ENCODE measurements around the gene C16orf90.

DNA sequence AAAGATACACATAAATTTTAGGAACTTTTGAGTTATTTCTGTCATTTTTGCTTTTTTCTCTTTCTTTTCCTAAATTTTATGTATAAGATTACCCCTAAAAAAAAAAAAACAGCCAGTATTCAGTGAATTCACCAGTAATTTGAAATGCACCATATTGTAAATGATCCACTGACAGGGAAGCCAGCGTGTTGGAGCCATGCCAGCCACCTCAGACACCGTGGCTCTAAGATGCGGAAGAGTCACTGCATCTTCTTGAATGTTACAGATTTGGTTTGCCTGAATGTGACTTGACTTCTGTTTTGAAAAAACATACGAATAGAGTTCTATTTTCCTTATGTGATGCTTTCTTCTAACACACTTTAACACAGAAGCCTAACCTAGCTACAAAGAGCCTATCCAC is 42.9 kb upstream of the C16orf90 start:
- TF ChIP-seq, protein P1, sequence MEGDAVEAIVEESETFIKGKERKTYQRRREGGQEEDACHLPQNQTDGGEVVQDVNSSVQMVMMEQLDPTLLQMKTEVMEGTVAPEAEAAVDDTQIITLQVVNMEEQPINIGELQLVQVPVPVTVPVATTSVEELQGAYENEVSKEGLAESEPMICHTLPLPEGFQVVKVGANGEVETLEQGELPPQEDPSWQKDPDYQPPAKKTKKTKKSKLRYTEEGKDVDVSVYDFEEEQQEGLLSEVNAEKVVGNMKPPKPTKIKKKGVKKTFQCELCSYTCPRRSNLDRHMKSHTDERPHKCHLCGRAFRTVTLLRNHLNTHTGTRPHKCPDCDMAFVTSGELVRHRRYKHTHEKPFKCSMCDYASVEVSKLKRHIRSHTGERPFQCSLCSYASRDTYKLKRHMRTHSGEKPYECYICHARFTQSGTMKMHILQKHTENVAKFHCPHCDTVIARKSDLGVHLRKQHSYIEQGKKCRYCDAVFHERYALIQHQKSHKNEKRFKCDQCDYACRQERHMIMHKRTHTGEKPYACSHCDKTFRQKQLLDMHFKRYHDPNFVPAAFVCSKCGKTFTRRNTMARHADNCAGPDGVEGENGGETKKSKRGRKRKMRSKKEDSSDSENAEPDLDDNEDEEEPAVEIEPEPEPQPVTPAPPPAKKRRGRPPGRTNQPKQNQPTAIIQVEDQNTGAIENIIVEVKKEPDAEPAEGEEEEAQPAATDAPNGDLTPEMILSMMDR (IDR thresholded peaks at IDR 0.05): no peak
- TF ChIP-seq POLR2AphosphoS5 (IDR thresholded peaks at IDR 0.05) (no peak), EP300 (IDR thresholded peaks at IDR 0.05; ENCODE audit: low read depth) (no peak)
